GM23338 (cell line): ENCODE measurements around the gene TRAPPC2B. TPM values are rescaled to one million over a fixed set of nuclear protein-coding genes. Genes with fewer than 3 reads are reported as not detected.
"Not testable (repeated sequence)": the region's sequence is repeated elsewhere in the genome, so short reads cannot be mapped to it uniquely, and the experiment has no call there.

Experiments
- ATAC-seq: fragments of 200-7000 bp; cut with Tn5 transposase; 3 replicates; pipeline ENCODE4 v1.9.1; 2020
- DNase-seq: peaks from one replicate; pipeline ENCODE4 v3.0.0-alpha.2; 2015; ENCODE audit warnings: low spot score
- H2AFZ ChIP-seq: fragments of 200-600 bp; sonication (generic); 2 replicates; pipeline ENCODE4 v1.8.0; 2016; ENCODE audit warnings: antibody characterized with exemption, mild to moderate bottlenecking, moderate library complexity
- H3F3A ChIP-seq: fragments of 200-600 bp; sonication (generic); replicated peaks from 2 replicates; pipeline ENCODE4 v1.8.0; 2017; ENCODE audit warnings: antibody characterized with exemption, mixed run types, low read depth
- H3K27ac ChIP-seq: fragments of 200-600 bp; sonication (generic); 2 replicates; pipeline ENCODE4 v1.6.1; 2016; ENCODE audit warnings: low read depth
- H3K27me3 ChIP-seq: fragments of 200-600 bp; sonication (generic); 2 replicates; pipeline ENCODE4 v1.8.0; 2016; ENCODE audit warnings: mild to moderate bottlenecking, mixed run types, moderate library complexity; ENCODE audit not compliant: insufficient read depth
- H3K36me3 ChIP-seq: fragments of 200-600 bp; sonication (generic); 2 replicates; pipeline ENCODE4 v1.8.0; 2016; ENCODE audit warnings: mild to moderate bottlenecking; ENCODE audit not compliant: insufficient read depth
- H3K4me1 ChIP-seq: fragments of 200-600 bp; sonication (generic); 2 replicates; pipeline ENCODE4 v1.8.0; 2016; ENCODE audit warnings: mild to moderate bottlenecking, moderate library complexity; ENCODE audit not compliant: insufficient read depth
- H3K4me2 ChIP-seq: fragments of 200-600 bp; sonication (generic); 2 replicates; pipeline ENCODE4 v1.7.1; 2017; ENCODE audit warnings: mixed run types
- H3K4me3 ChIP-seq: fragments of 200-600 bp; sonication (generic); 2 replicates; pipeline ENCODE4 v1.6.1; 2016; ENCODE audit warnings: mixed run types
- H3K79me2 ChIP-seq: fragments of 200-600 bp; sonication (generic); replicated peaks from 2 replicates; pipeline ENCODE4 v1.8.0; 2017; ENCODE audit warnings: mild to moderate bottlenecking; ENCODE audit not compliant: insufficient read depth
- H3K9me2 ChIP-seq: fragments of 200-600 bp; sonication (generic); 2 replicates; pipeline ENCODE4 v1.8.0; 2017; ENCODE audit not compliant: insufficient read depth
- H4K20me1 ChIP-seq: fragments of 200-600 bp; sonication (generic); replicated peaks from 2 replicates; pipeline ENCODE4 v1.8.0; 2017; ENCODE audit warnings: mild to moderate bottlenecking; ENCODE audit not compliant: insufficient read depth
- H3K27ac Mint-ChIP-seq: 2 replicates; pipeline ENCODE4 v1.8.0; 2020; ENCODE audit warnings: inconsistent platforms, mild to moderate bottlenecking, moderate library complexity, mixed read lengths
- H3K27me3 Mint-ChIP-seq: 3 replicates; pipeline ENCODE4 v1.8.0; 2022; ENCODE audit warnings: low read depth, mild to moderate bottlenecking, moderate library complexity, mixed read lengths, inconsistent platforms; ENCODE audit not compliant: insufficient read depth, poor library complexity
- H3K36me3 Mint-ChIP-seq: 3 replicates; pipeline ENCODE4 v1.8.0; 2021; ENCODE audit warnings: low read depth, mild to moderate bottlenecking, inconsistent platforms, moderate library complexity, mixed read lengths
- H3K4me1 Mint-ChIP-seq: 3 replicates; pipeline ENCODE4 v1.8.0; 2020; ENCODE audit warnings: mild to moderate bottlenecking, inconsistent platforms, mixed read lengths
- H3K4me3 Mint-ChIP-seq: 3 replicates; pipeline ENCODE4 v1.8.0; 2021; ENCODE audit warnings: moderate library complexity, mild to moderate bottlenecking, inconsistent platforms, mixed read lengths
- H3K9me3 Mint-ChIP-seq: 3 replicates; pipeline ENCODE4 v1.8.0; 2020; ENCODE audit warnings: moderate library complexity, mild to moderate bottlenecking, inconsistent platforms, mixed read lengths
- CREB1 ChIP-seq: fragments of 250-450 bp; sonication (Bioruptor Pico); IDR thresholded peaks from 2 replicates; pipeline ENCODE4 v1.5.0; 2020; ENCODE audit warnings: low read depth, mild to moderate bottlenecking, moderate library complexity
- STAT1 ChIP-seq: IDR thresholded peaks from one replicate; pipeline ENCODE4 v1.6.1; 2016; ENCODE audit warnings: antibody characterized with exemption; ENCODE audit not compliant: unreplicated experiment
- ZNF331 ChIP-seq: fragments of 250-450 bp; sonication (Bioruptor Pico); IDR thresholded peaks from 2 replicates; pipeline ENCODE4 v1.5.0; 2020; ENCODE audit warnings: low read depth, mild to moderate bottlenecking, moderate library complexity
- polyA plus RNA-seq: library from polyadenylated mRNA; unstranded; fragments of >200 nt; fragmentation: Nextera tagmentation; extraction: Ambion mirVana; gene quantifications from 2 replicates; pipeline ENCODE4 v1.2.1, GENCODE V29; 2016
- total RNA-seq: library from RNA; depleted of rRNA; stranded (reverse); fragments of >200 nt; shearing (Covaris generic); gene quantifications from 2 replicates; pipeline ENCODE4 v1.2.3, GENCODE V29; 2014
- TF ChIP-seq, protein P1 (sequence below), 2 experiments: fragments of 200-600 bp in 1 of 2; sonication (generic) in 1 of 2; conservative IDR thresholded peaks; 2 replicates each; pipeline versions ENCODE4 v1.5.1 to v1.6.1; 2016 to 2017; ENCODE audit warnings: antibody characterized with exemption in 2 of 2, low read depth in 2 of 2, mild to moderate bottlenecking in 2 of 2, moderate library complexity in 1 of 2

The TRAPPC2B gene
- total and polyA plus RNA-seq, 2 experiments from 2014 or later = 17.1 to 55.2 TPM

DNA sequence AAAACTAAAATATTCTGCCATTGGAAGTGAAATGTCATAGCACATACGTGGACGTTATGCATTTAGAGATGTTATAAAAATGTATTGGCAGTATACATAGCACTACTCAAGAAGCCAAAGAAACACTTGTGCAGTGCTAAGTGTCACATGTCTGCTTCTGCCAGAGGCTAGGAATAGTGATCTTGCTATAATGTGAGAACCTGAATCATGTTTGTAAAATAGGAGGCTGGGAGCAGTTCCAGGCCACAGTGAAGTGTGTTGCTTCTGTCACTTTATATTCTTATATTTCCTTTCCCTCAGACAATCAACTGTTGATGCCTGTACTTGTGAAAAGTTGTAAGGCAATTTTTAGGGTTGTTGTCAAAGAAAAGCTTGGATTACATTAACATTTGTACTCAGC lies 3.4 kb downstream of the TRAPPC2B start:
- H3K27ac ChIP-seq = no peak overlapping the region
- H2AFZ ChIP-seq = no peak overlapping the region
- no peaks in the 10 kb centered on the region for H3K36me3 ChIP-seq
- H4K20me1 ChIP-seq = no peaks in the 10 kb centered on the region
- Mint-ChIP-seq H3K4me3 (no peak overlapping the region), H3K27ac (no peak overlapping the region), H3K9me3 (no peaks in the 10 kb centered on the region; the same call in 1 of the 3 replicates), H3K4me1 (peaks cover 7% of the 10 kb centered on the region), H3K36me3 (peaks cover 8% of the 10 kb centered on the region; the same call in 2 of the 3 replicates), H3K27me3 (peaks cover 7% of the 10 kb centered on the region)
- H3K27me3 ChIP-seq = no peaks in the 10 kb centered on the region
- DNase-seq = no peak
- no peaks in the 10 kb centered on the region for H3F3A ChIP-seq
- no peak overlapping the region for H3K4me3 ChIP-seq
- H3K4me1 ChIP-seq = no peaks in the 10 kb centered on the region
- H3K9me2 ChIP-seq = no peaks in the 10 kb centered on the region
- peaks cover 13% of the 10 kb centered on the region for H3K79me2 ChIP-seq
- TF ChIP-seq, protein P1, sequence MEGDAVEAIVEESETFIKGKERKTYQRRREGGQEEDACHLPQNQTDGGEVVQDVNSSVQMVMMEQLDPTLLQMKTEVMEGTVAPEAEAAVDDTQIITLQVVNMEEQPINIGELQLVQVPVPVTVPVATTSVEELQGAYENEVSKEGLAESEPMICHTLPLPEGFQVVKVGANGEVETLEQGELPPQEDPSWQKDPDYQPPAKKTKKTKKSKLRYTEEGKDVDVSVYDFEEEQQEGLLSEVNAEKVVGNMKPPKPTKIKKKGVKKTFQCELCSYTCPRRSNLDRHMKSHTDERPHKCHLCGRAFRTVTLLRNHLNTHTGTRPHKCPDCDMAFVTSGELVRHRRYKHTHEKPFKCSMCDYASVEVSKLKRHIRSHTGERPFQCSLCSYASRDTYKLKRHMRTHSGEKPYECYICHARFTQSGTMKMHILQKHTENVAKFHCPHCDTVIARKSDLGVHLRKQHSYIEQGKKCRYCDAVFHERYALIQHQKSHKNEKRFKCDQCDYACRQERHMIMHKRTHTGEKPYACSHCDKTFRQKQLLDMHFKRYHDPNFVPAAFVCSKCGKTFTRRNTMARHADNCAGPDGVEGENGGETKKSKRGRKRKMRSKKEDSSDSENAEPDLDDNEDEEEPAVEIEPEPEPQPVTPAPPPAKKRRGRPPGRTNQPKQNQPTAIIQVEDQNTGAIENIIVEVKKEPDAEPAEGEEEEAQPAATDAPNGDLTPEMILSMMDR (conservative IDR thresholded peaks at IDR 0.05; ENCODE audit: low read depth in 2 of 2) = no peak
- no peak for TF ChIP-seq CREB1 (CRISPR knock-in tag)
- no peak for TF ChIP-seq ZNF331 (CRISPR knock-in tag)
- no peak overlapping the region for H3K4me2 ChIP-seq
- ATAC-seq = no peak

DNA sequence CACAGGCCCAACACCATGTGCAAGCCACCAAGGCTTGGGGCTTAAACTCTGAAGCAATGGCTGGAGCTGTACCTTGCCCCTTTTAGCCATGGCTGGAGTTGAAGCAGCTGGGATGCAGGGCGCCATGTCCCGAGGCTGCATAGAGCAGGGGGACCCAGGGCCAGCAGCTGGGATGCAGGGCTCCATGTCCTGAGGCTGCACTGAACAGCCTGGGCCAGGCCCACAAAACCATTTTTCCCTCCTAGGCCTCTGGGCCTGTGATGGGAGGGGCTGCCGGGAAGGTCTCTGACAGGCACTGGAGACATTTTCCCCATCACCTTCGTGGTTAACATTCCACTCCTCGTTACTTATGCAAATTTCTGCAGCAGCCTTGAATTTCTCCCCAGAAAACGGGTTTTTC lies 10.8 kb downstream of the TRAPPC2B start:
- H4K20me1 ChIP-seq = no peaks in the 10 kb centered on the region
- no peak overlapping the region for H3K4me3 ChIP-seq
- no peak for TF ChIP-seq STAT1
- no peak overlapping the region for H2AFZ ChIP-seq
- H3F3A ChIP-seq = no peaks in the 10 kb centered on the region
- ATAC-seq (no peak), DNase-seq (no peak)
- Mint-ChIP-seq H3K27me3 (peaks cover 8% of the 10 kb centered on the region), H3K36me3 (peaks cover 81% of the 10 kb centered on the region), H3K4me3 (no peak overlapping the region), H3K4me1 (no peaks in the 10 kb centered on the region), H3K9me3 (peaks cover 66% of the 10 kb centered on the region), H3K27ac (no peak overlapping the region)
- no peak overlapping the region for H3K27ac ChIP-seq
- H3K9me2 ChIP-seq = peaks cover 3% of the 10 kb centered on the region; the same call in 1 of the 2 replicates
- peaks cover 4% of the 10 kb centered on the region; the same call in 1 of the 2 replicates for H3K36me3 ChIP-seq
- H3K4me1 ChIP-seq = no peaks in the 10 kb centered on the region
- no peaks in the 10 kb centered on the region for H3K27me3 ChIP-seq
- no peak overlapping the region for H3K4me2 ChIP-seq
- H3K79me2 ChIP-seq = no peaks in the 10 kb centered on the region

DNA sequence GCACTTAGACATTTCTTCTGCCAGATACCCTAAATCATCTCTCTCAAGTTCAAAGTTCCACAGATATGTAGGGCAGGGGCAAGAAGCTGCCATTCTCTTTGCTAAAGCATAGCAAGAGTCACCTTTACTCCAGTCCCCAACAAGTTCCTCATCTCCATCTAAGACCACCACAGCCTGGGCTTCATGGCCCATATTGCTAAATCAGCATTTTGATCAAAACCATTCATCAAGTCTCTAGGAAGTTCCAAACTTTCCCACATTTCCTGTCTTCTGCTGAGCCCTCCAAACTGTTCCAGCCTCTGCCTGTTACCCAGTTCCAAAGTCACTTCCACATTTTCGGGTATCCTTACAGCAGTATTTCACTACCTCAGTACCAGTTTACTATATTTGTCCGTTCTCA lies 11.3 kb downstream of the TRAPPC2B start:
- peaks cover 66% of the 10 kb centered on the region for H3K9me3 Mint-ChIP-seq
- H3K4me1 Mint-ChIP-seq, H3K4me1 ChIP-seq, H3K27ac ChIP-seq, H3K27ac Mint-ChIP-seq, DNase-seq, H3K36me3 ChIP-seq, H4K20me1 ChIP-seq, H3K27me3 ChIP-seq, H3K4me3 Mint-ChIP-seq, H3F3A ChIP-seq, H3K79me2 ChIP-seq, H3K4me3 ChIP-seq, H3K4me2 ChIP-seq, H3K27me3 Mint-ChIP-seq, ATAC-seq, H2AFZ ChIP-seq, H3K9me2 ChIP-seq: not testable (repeated sequence)
- H3K36me3 Mint-ChIP-seq = peaks cover 86% of the 10 kb centered on the region
